BE2C (cell line): ENCODE data around the gene EIF1.
A peak's percentile ranks its signal among the peaks of the same experiment; 100 is the strongest.

ENCODE experiments used
- DNase-seq: peaks from one replicate; pipeline ENCODE4 v3.0.0-alpha.2; 2020
- H3K27me3 ChIP-seq: fragments of 250-450 bp; sonication (Bioruptor Pico); 2 replicates; pipeline ENCODE4 v1.5.1; 2020; ENCODE audit warnings: mild to moderate bottlenecking
- H3K36me3 ChIP-seq: fragments of 250-450 bp; sonication (Bioruptor Pico); 2 replicates; pipeline ENCODE4 v1.5.1; 2020; ENCODE audit warnings: mild to moderate bottlenecking
- H3K4me1 ChIP-seq: fragments of 250-450 bp; sonication (Bioruptor Pico); 2 replicates; pipeline ENCODE4 v1.5.1; 2020
- H3K4me3 ChIP-seq: 2 replicates; pipeline ENCODE4 v1.5.1; 2011; ENCODE audit warnings: low read depth, low read length
- H3K9me3 ChIP-seq: fragments of 250-450 bp; sonication (Bioruptor Pico); 2 replicates; pipeline ENCODE4 v1.5.1; 2020
- TF ChIP-seq, protein P1 (sequence below): IDR thresholded peaks from 2 replicates; pipeline ENCODE4 v1.5.1; 2012; ENCODE audit warnings: mild to moderate bottlenecking, low read depth, low read length

Gene EIF1

DNA sequence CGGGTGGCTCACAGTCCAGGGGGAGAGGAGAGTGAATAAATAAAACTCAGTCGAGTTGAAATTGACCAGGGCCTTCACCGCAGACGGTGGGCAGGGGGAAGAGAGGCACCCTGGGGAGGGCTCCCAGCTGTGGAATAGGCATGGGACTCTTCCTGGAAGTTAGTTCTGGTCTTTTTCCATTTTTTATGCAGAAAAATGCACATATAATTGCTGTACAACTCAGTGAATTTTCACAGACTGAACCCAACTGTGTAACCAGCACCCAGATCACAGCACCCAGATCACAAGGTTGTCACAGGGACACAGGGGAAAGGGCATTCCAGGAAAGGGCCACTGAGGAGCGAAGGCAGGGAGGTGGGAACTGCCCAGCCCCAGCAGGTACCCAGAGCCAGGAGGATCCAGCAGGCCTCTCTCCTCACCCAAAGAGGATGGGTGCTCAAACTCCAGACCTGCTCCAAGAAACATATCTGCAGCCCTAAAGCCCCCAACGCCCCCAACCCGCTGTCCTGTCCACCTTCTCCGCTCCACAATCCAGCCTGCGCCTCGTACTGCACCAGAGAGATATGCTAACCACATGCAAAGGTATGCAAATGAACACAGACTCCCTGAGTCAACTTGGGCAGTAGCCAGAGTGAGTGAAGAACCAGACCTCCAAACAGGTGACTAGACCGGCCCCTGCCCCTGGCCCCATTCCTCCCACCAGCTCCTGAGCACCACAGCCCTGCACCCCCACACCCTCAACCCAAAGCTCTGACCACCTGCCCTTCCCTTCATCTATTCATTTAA lies 29.1 kb upstream of the EIF1 start:
- Histone ChIP-seq H3K36me3 (no peaks in the 10 kb centered on the region), H3K27me3 (no peaks in the 10 kb centered on the region), H3K4me3 (no peak overlapping the region), H3K4me1 (peaks cover 5% of the 10 kb centered on the region; the same call in 1 of the 2 replicates), H3K9me3 (no peaks in the 10 kb centered on the region)
- no peak for DNase-seq
- TF ChIP-seq, protein P1, sequence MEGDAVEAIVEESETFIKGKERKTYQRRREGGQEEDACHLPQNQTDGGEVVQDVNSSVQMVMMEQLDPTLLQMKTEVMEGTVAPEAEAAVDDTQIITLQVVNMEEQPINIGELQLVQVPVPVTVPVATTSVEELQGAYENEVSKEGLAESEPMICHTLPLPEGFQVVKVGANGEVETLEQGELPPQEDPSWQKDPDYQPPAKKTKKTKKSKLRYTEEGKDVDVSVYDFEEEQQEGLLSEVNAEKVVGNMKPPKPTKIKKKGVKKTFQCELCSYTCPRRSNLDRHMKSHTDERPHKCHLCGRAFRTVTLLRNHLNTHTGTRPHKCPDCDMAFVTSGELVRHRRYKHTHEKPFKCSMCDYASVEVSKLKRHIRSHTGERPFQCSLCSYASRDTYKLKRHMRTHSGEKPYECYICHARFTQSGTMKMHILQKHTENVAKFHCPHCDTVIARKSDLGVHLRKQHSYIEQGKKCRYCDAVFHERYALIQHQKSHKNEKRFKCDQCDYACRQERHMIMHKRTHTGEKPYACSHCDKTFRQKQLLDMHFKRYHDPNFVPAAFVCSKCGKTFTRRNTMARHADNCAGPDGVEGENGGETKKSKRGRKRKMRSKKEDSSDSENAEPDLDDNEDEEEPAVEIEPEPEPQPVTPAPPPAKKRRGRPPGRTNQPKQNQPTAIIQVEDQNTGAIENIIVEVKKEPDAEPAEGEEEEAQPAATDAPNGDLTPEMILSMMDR = no peak

DNA sequence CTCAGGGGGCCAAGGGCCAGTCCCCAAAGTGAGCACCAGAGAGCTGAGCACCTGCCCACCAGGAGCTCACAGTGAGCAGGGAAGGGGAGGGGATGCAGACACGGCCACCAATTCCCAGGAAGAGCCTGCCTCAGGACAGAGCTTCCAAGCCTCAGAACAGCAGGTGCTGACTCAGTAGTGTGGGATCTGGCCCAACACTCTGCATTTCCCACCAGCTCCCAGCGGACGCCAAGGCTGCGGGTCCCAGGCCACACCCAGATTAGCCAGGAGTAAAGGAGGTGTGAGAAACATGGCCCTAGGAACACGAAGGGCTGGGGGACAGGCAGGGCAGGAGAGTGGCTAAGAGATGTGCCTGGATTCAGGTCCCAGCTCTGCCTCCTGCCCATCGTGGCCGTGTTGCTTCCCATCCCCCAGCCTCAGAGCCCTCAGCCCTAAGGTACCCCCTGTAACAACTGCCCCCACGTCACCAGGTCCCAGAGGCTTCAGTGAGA lies 28.4 kb upstream of the EIF1 start:
- Histone ChIP-seq H3K9me3 (no peaks in the 10 kb centered on the region), H3K36me3 (no peaks in the 10 kb centered on the region), H3K4me3 (no peak overlapping the region), H3K27me3 (no peaks in the 10 kb centered on the region), H3K4me1 (peaks cover 5% of the 10 kb centered on the region; the same call in 1 of the 2 replicates)
- DNase-seq = no peak
- TF ChIP-seq, protein P1 = no peak

DNA sequence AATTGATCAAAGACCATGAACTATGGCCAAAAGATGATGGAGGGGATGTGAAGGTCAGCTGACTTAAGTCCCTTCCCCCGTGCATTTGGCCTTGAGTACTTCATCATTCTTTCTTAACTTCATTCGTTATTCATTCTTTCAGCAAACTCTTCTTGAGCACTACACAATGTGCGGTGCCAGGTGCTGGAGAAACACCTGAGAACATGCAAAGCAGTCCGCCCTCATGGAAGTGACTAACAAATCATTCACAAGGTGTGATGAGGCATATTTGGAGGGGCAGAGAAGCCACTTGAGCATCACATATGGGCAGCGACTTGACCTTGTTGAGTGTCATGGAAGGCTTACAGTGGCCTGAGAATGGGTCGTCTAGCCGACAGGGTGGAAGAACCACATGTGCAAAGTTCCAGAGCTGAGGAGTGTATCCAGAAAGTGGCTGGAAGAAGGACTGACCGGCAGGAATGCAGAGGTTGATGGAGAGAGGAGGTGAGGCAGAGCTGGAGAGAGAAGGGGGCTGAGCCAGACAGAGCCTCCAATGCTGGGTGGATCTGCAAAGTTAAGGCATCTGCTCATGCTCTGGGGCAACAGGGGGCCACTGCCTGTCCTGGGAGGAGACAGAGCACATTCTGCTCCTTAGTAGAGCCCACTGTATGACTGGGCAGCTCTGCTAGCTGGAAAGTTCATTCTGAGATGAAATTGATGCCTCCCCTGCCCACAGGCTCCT lies 25.1 kb upstream of the EIF1 start:
- DNase-seq = no peak
- TF ChIP-seq, protein P1 = no peak
- no peaks in the 10 kb centered on the region for H3K27me3 ChIP-seq
- H3K9me3 ChIP-seq = no peaks in the 10 kb centered on the region
- peaks cover 12% of the 10 kb centered on the region for H3K4me1 ChIP-seq
- H3K4me3 ChIP-seq = no peak overlapping the region
- H3K36me3 ChIP-seq = no peaks in the 10 kb centered on the region

DNA sequence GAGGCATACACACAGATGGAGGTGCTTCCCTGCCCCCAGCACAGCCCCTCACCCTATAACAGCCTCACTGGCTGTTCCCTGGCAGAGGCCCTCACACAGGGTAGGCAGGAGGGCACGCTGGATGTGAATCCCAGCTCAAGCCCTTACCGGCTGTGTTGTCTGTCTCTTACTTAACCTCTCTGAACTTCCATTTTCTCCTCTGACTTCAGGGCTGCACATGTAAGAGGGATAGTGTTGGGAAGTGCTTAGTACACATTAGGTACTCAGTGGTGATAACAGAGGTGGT lies 24.6 kb upstream of the EIF1 start:
- peaks cover 12% of the 10 kb centered on the region for H3K4me1 ChIP-seq
- no peak overlapping the region for H3K4me3 ChIP-seq
- no peak for DNase-seq
- no peaks in the 10 kb centered on the region for H3K27me3 ChIP-seq
- H3K9me3 ChIP-seq = no peaks in the 10 kb centered on the region
- TF ChIP-seq, protein P1 = no peak
- no peaks in the 10 kb centered on the region for H3K36me3 ChIP-seq

DNA sequence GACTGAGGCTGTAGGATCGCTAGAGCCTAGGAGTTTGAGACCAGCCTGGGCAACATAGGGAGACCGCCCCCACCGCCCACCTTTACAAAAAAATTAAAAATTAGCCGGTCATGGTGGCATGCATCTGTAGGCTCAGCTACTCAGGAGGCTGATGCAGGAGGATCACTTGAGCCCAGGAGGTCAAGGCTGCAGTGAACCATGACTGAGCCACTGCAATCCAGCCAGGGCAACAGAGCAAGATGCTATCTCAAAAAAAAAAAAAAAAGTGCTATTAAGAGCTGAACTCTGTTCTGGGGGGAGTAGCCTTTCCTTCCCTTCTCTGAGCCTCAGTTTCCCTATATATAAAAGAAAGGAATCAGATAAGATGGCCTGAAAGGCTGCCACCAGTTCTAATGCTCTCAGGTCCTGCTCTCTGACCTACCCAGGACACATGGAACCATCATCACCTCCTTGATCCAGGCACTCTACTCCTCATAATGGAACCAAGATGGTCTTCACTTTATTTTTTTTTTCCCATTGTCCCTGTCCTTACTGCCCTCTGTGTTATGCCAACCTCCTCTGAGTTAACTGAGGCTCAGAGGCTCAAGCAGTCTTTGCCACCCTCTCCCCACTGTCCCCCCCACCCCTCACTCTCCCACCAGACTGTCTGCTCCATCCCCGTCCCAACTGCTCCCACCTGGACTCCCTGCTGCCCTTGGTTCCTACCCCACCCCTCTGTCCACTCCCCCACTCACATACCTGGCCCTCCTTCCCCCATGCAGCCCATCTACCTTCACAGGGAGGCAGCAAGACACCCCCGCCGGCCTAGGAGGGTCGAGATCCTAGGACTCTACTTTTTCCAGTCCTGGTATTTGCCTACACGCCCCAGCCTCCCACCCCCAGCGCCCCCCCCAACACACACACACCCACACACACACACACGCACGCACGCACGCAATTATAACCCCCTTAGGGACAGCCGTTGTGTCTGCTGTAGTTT lies 23.8 kb upstream of the EIF1 start:
- H3K4me1 ChIP-seq = peaks cover 12% of the 10 kb centered on the region
- DNase-seq = no peak
- no peaks in the 10 kb centered on the region for H3K9me3 ChIP-seq
- no peaks in the 10 kb centered on the region for H3K27me3 ChIP-seq
- H3K36me3 ChIP-seq = no peaks in the 10 kb centered on the region
- H3K4me3 ChIP-seq = peak overlapping the region; percentile 67
- TF ChIP-seq, protein P1 = no peak
